Left lung (tissue), 10 donors: ENCODE measurements around the gene NOL4L. TPM values are rescaled to one million over a fixed set of nuclear protein-coding genes. Genes with fewer than 3 reads are reported as not detected.
A peak's percentile ranks its signal among the peaks of the same experiment; 100 is the strongest.

Source experiments
- ATAC-seq: fragments of 200-7000 bp; cut with Tn5 transposase; one replicate; pipeline ENCODE4 v1.9.1; 2020; ENCODE audit warnings: moderate library complexity
- DNase-seq, 4 donors: peaks; one replicate each; pipeline ENCODE4 v3.0.0-alpha.2; 2013 to 2020
- H3K27ac ChIP-seq, 2 donors: fragments of 200-600 bp; sonication (generic) in 1 of 2; one replicate each; pipeline versions ENCODE4 v1.5.0 to v1.8.0; 2020 to 2021
- H3K27me3 ChIP-seq, 2 donors: fragments of 200-600 bp; sonication (generic) in 1 of 2; one replicate each; pipeline versions ENCODE4 v1.5.0 to v1.8.0; 2020 to 2021
- H3K36me3 ChIP-seq, 2 donors: fragments of 200-600 bp; sonication (generic) in 1 of 2; one replicate each; pipeline versions ENCODE4 v1.5.0 to v1.8.0; 2020 to 2021
- H3K4me1 ChIP-seq, 2 donors: fragments of 200-600 bp; one replicate each; pipeline ENCODE4 v1.8.0; 2021
- H3K4me3 ChIP-seq, 2 donors: fragments of 200-600 bp; sonication (generic) in 1 of 2; one replicate each; pipeline versions ENCODE4 v1.5.0 to v1.8.0; 2020 to 2021; ENCODE audit warnings: mild to moderate bottlenecking in 1 of 2
- H3K9me3 ChIP-seq, 2 donors: fragments of 200-600 bp; sonication (generic) in 1 of 2; one replicate each; pipeline versions ENCODE4 v1.5.0 to v1.8.0; 2020 to 2021
- intact Hi-C, 2 donors: fragments of 100-400 bp; cut with DNase I; formaldehyde crosslinking; loops; one replicate each; pipeline versions ENCODE4 v1.11.2 to v1.14.2; 2022
- polyA plus RNA-seq, 6 donors: library from polyadenylated mRNA; unstranded; fragments of 120-200 nt; gene quantifications; one replicate each; pipeline ENCODE4 v1.2.1, GENCODE V29; 2013; ENCODE audit not compliant: insufficient read length in 6 of 6
- total RNA-seq, 2 donors: library from RNA; stranded (reverse); fragmentation: NEBNext Ultra II Directional; extraction: Animal tissue kit (Norgen Biotek cat#: 25700); gene quantifications; one replicate each; pipeline ENCODE4 v1.2.1, GENCODE V29; 2021
- TF ChIP-seq, protein P1 (sequence below), 2 donors: fragments of 200-600 bp; sonication (generic) in 1 of 2; IDR thresholded peaks; one replicate each; pipeline versions ENCODE4 v1.5.0 to v1.8.0; 2021; ENCODE audit warnings: antibody characterized with exemption in 2 of 2
- donor health status: DM: no; HTN: yes; CAD: no.
- donor health status: DM: no; HTN: no; CAD: no.

Gene NOL4L
- total and polyA plus RNA-seq, 8 donors, result 16.7 to 49.0 (median 40.7) TPM

DNA sequence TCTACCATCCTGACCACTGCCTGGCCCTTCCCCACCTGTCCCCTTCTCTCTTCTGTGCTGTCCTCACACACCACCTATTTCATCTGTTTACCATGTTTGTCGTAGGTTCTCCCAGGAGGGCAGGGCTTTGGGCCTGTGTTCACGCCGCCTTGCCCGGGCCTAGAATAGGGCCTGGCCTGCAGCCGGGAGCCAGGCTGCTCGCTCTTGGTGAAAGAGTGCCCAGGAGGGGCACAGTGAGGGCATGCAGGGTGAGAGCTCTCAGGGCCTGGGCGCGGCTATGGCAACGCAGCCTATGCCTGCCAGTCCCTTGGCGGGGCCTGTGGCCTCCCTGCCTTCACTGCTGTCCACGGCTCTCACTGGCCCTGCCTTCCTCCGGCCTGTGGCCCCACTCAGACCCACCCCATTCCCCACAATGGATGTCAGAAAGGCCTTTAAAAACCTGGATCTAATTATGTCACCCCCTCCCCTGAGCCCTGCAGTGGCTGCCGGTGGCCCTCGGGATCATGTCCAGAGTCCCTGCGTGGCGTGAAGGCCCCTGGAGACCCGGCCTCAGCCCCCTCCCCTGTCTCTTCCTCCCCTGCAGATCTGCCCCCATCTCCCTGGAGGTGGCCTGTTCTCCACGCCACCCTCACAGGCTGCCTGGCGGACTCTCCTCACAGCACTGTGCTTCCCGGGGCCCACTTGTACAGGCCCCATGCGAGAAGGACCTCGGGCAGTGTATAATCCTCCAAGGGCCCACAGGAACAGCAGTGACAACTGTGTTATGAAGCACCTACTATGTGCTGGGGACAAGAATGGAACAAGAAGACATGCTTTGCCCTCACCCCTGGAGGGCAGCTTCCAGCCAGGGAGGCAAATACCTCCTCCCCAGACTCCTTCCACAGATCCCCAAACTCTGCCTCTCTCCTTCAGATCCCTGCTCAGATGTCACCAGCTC is 22.9 kb upstream of the NOL4L start:
- H3K27ac ChIP-seq, result no peak overlapping the region
- H3K27me3 ChIP-seq, result peaks cover 0 to 14% of the 10 kb centered on the region in 2 donors
- no peaks in the 10 kb centered on the region for H3K36me3 ChIP-seq
- no peak overlapping the region for H3K4me3 ChIP-seq
- H3K9me3 ChIP-seq, result no peaks in the 10 kb centered on the region
- no peak for DNase-seq
- ATAC-seq, result peak; percentile 92
- intact Hi-C loops, result no loop called here
- TF ChIP-seq, protein P1, sequence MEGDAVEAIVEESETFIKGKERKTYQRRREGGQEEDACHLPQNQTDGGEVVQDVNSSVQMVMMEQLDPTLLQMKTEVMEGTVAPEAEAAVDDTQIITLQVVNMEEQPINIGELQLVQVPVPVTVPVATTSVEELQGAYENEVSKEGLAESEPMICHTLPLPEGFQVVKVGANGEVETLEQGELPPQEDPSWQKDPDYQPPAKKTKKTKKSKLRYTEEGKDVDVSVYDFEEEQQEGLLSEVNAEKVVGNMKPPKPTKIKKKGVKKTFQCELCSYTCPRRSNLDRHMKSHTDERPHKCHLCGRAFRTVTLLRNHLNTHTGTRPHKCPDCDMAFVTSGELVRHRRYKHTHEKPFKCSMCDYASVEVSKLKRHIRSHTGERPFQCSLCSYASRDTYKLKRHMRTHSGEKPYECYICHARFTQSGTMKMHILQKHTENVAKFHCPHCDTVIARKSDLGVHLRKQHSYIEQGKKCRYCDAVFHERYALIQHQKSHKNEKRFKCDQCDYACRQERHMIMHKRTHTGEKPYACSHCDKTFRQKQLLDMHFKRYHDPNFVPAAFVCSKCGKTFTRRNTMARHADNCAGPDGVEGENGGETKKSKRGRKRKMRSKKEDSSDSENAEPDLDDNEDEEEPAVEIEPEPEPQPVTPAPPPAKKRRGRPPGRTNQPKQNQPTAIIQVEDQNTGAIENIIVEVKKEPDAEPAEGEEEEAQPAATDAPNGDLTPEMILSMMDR (IDR thresholded peaks at IDR 0.05), result no peak
- peaks cover 0 to 3% of the 10 kb centered on the region in 2 donors for H3K4me1 ChIP-seq

DNA sequence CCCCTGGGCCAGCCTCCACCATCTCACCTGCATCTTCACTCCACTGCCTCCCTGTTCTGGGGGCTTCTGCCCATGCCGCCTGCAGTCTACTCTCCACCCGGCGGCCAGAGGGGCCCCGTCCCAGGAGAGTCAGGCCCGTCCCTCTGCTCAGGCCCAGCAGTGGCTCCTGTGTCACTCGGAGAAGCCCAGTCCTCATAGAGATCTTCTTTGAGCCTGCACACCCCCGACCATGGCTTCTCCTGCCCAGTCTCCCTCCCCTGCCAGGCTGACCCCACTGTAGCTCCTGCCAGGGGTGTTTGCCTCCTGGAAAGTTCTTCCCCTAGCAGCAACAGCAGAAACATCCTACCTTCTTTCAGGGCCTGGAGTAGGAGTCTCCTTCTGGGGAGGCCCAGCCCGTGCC is 22.2 kb upstream of the NOL4L start:
- H3K4me3 ChIP-seq, result no peak overlapping the region
- peaks cover 0 to 14% of the 10 kb centered on the region in 2 donors for H3K27me3 ChIP-seq
- H3K4me1 ChIP-seq, result peaks cover 0 to 3% of the 10 kb centered on the region in 2 donors
- no peaks in the 10 kb centered on the region for H3K36me3 ChIP-seq
- no peak overlapping the region for H3K27ac ChIP-seq
- H3K9me3 ChIP-seq, result no peaks in the 10 kb centered on the region
- intact Hi-C loops, result no loop called here
- TF ChIP-seq, protein P1 (IDR thresholded peaks at IDR 0.05), result no peak
- DNase-seq, result no peak
- ATAC-seq, result no peak

DNA sequence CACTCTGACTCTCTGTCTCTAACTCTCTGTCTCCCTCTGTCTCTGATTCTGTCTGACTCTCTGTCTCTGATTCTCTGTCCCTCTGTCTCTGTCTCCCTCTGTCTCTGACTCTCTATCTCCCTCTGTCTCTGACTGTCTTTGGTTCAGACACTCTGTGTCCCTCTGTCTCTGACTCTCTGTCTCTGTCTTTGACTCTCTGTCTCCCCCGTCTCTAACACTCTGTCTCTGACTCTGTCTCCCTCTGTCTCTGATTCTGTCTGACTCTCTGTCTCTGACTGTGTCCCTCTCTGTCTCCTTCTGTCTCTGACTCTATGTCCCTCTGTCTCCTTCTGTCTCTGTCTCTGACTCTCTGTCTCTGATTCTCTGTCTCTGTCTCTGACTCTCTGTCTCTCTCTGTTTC is 21.7 kb upstream of the NOL4L start:
- H3K4me3 ChIP-seq, result no peak overlapping the region
- TF ChIP-seq, protein P1 (IDR thresholded peaks at IDR 0.05), result no peak
- DNase-seq, result no peak
- no peak overlapping the region for H3K27ac ChIP-seq
- no peak for ATAC-seq
- intact Hi-C loops, result no loop called here
- H3K4me1 ChIP-seq, result peaks cover 0 to 3% of the 10 kb centered on the region in 2 donors
- peaks cover 0 to 14% of the 10 kb centered on the region in 2 donors for H3K27me3 ChIP-seq
- H3K36me3 ChIP-seq, result no peaks in the 10 kb centered on the region
- no peaks in the 10 kb centered on the region for H3K9me3 ChIP-seq

DNA sequence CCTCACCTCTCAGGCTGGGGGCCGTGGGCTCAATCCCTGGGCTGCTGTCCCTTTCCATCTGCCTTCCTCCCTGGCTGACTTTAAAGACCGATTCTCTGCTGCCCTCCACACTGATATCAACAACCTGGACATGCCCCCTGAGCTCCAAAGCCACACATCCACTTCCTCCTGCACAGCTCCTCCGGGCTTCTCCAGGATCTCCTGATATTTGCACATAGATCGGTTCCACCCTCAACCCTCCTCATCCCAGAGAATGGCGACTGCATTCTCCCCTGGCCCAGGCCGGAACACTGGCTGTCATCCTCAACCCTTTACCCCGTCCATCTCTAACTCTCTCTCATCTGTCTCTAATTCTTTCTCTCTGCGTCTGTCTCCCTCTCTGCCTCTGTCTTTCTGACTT is 21.0 kb upstream of the NOL4L start:
- TF ChIP-seq, protein P1 (IDR thresholded peaks at IDR 0.05), result no peak
- Histone ChIP-seq H3K4me3 (no peak overlapping the region), H3K27ac (no peak overlapping the region), H3K36me3 (no peaks in the 10 kb centered on the region), H3K27me3 (peaks cover 0 to 14% of the 10 kb centered on the region in 2 donors), H3K4me1 (peaks cover 0 to 3% of the 10 kb centered on the region in 2 donors), H3K9me3 (no peaks in the 10 kb centered on the region)
- intact Hi-C loops, result no loop called here
- ATAC-seq, result no peak
- DNase-seq, result no peak

DNA sequence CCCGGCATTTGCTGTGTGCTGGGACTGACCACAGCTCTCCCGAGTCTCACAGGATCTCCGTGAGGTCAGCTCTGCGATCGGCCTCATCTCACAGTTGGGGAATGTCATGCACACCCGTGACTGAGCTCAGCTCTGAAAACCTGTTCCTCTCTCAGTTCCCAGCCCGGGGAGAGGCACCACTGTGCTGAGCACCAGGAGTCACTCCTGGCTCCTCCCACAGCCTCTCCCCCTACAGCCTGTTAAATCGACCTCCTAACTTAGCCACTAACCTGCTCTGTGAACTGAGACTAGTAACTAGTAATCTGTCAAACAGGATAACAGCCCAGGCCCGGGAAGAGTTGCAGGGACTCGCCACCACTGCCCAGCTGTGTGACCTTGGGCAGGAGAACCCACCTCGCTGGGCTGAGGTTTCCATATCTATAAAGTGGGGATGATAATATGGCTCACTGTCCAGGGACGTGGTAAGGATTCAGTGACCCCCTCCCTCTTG is 20.1 kb upstream of the NOL4L start:
- H3K36me3 ChIP-seq, result no peaks in the 10 kb centered on the region
- peaks cover 0 to 3% of the 10 kb centered on the region in 2 donors for H3K4me1 ChIP-seq
- intact Hi-C loops, result no loop called here
- peak in 2 of 4 donors; percentile 33 to 74 for DNase-seq
- peaks cover 0 to 7% of the 10 kb centered on the region in 2 donors for H3K27me3 ChIP-seq
- peak; percentile 29 for ATAC-seq
- no peak overlapping the region for H3K4me3 ChIP-seq
- TF ChIP-seq, protein P1 (IDR thresholded peaks at IDR 0.05), result no peak
- no peak overlapping the region for H3K27ac ChIP-seq
- no peaks in the 10 kb centered on the region for H3K9me3 ChIP-seq
